ENCODE data around the gene HDAC4.

DNA sequence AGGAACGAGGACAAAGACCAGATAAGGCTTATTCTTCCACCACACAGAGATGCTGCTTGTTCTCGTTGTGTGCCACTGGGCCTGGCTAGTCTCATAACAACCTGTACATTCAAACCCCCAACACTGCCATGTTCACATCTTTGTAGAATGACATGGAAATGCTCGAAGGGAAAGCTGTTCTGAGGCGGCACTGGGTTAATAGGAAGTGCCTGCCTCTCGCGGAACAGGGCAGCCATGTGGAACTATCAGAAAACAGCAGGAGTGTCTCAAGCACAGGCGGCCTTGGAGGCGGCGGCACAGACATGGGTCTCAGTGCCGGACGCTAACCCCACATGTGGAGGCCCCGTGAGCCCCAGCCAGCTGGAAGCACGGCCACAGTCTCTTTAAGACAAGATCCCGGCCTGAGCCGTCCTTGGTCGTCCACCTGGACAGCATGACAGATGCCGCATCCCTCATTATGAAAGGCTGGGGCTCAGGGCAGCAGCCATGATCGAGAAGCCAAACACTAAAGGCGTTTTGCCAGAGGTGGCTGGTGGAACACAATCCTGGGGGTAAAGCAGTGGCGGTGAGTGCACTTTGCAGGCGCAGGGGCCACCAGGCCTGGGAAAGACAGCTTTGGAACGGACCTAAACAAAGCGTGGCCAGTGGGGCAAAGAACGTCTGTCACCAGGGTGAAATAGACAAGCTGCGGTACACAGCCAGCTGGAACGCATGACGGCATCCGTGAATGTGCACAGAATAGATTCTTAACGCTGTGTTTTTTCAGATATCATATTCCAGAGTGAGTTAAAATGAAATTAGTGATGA, 161.0 kb downstream of the HDAC4 start:
- TF ChIP-seq, protein P1, sequence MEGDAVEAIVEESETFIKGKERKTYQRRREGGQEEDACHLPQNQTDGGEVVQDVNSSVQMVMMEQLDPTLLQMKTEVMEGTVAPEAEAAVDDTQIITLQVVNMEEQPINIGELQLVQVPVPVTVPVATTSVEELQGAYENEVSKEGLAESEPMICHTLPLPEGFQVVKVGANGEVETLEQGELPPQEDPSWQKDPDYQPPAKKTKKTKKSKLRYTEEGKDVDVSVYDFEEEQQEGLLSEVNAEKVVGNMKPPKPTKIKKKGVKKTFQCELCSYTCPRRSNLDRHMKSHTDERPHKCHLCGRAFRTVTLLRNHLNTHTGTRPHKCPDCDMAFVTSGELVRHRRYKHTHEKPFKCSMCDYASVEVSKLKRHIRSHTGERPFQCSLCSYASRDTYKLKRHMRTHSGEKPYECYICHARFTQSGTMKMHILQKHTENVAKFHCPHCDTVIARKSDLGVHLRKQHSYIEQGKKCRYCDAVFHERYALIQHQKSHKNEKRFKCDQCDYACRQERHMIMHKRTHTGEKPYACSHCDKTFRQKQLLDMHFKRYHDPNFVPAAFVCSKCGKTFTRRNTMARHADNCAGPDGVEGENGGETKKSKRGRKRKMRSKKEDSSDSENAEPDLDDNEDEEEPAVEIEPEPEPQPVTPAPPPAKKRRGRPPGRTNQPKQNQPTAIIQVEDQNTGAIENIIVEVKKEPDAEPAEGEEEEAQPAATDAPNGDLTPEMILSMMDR (IDR thresholded peaks at IDR 0.05), result no peak
- no peak for TF ChIP-seq ZFX (IDR thresholded peaks at IDR 0.05; ENCODE audit: borderline replicate concordance)

Data from 22Rv1 (cell line).